Tibial nerve (tissue), 4 donors: Measurements from ENCODE around the gene LTB.
A peak's percentile ranks its signal among the peaks of the same experiment; 100 is the strongest.

ENCODE experiments used
- CTCF ChIP-seq, 5 experiments: fragments of 200-600 bp in 3 of 5; fragments of 450-650 bp in 2 of 5; sonication (generic) in 3 of 5; IDR thresholded peaks; one replicate each; pipeline ENCODE4 v1.5.1; 2016 to 2019; ENCODE audit warnings: antibody characterized with exemption in 5 of 5, mild to moderate bottlenecking in 3 of 5, moderate library complexity in 2 of 5
- EP300 ChIP-seq, 2 donors: sonication (generic); formaldehyde crosslinking; IDR thresholded peaks; one replicate each; pipeline ENCODE4 v1.6.1; 2017; ENCODE audit warnings: antibody characterized with exemption in 2 of 2, mild to moderate bottlenecking in 1 of 2
- POLR2A ChIP-seq, 2 donors: fragments of 450-650 bp; IDR thresholded peaks; one replicate each; pipeline ENCODE4 v1.6.1; 2017; ENCODE audit warnings: antibody characterized with exemption in 2 of 2, mild to moderate bottlenecking in 2 of 2, moderate library complexity in 2 of 2

- TF ChIP-seq CTCF (IDR thresholded peaks at IDR 0.05) (no peak), POLR2A (IDR thresholded peaks at IDR 0.05) (no peak), EP300 (IDR thresholded peaks at IDR 0.05) (peak in 1 of 2 donors; percentile 19)
Measured at GRCh38 chr6:31568537-31568961, 13.7 kb downstream of the LTB start.
